Nephron (organoid): Measurements from ENCODE around the gene LPGAT1.

Source experiments
- H3K27ac Mint-ChIP-seq, 3 experiments: 2 replicates each; pipeline ENCODE4 v1.8.0; 2020; ENCODE audit warnings: mixed read lengths in 3 of 3, mild to moderate bottlenecking in 2 of 3, moderate library complexity in 1 of 3
- H3K27me3 Mint-ChIP-seq: 2 replicates; pipeline ENCODE4 v1.8.0; 2021; ENCODE audit warnings: low read depth, mild to moderate bottlenecking, moderate library complexity, mixed read lengths
- H3K36me3 Mint-ChIP-seq: 2 replicates; pipeline ENCODE4 v1.8.0; 2020; ENCODE audit warnings: low read depth, mixed read lengths
- H3K4me1 Mint-ChIP-seq: 2 replicates; pipeline ENCODE4 v1.8.0; 2020; ENCODE audit warnings: mixed read lengths
- H3K4me3 Mint-ChIP-seq, 3 experiments: 2 replicates each; pipeline ENCODE4 v1.8.0; 2020; ENCODE audit warnings: mild to moderate bottlenecking in 3 of 3, mixed read lengths in 3 of 3, moderate library complexity in 2 of 3
- H3K9me3 Mint-ChIP-seq: 2 replicates; pipeline ENCODE4 v1.8.0; 2020; ENCODE audit warnings: mixed read lengths
- CTCF ChIP-seq, 3 experiments: fragments of 200-600 bp; sonication (generic); IDR thresholded peaks; one replicate each; pipeline ENCODE4 v1.5.0; 2021; ENCODE audit warnings: antibody characterized with exemption in 3 of 3; ENCODE audit not compliant: unreplicated experiment in 3 of 3

Gene LPGAT1

GRCh38 chr1:211742272-211742671 lies 88.3 kb downstream of the LPGAT1 start:
- no peak for TF ChIP-seq CTCF (IDR thresholded peaks at IDR 0.05; ENCODE audit: unreplicated experiment in 3 of 3)
- Mint-ChIP-seq H3K4me1 (peaks cover 46% of the 10 kb centered on the region), H3K4me3 (no peak overlapping the region), H3K27ac (peak overlapping the region in 1 of 3 experiments; percentile 49), H3K27me3 (no peaks in the 10 kb centered on the region), H3K9me3 (no peaks in the 10 kb centered on the region), H3K36me3 (peaks cover 4% of the 10 kb centered on the region)

- Mint-ChIP-seq H3K36me3 (no peaks in the 10 kb centered on the region), H3K4me3 (no peak overlapping the region), H3K9me3 (no peaks in the 10 kb centered on the region), H3K27ac (no peak overlapping the region), H3K4me1 (peaks cover 47% of the 10 kb centered on the region), H3K27me3 (no peaks in the 10 kb centered on the region)
- no peak for TF ChIP-seq CTCF (IDR thresholded peaks at IDR 0.05; ENCODE audit: unreplicated experiment in 3 of 3)
These were observed 88.8 kb downstream of the LPGAT1 start for GRCh38 chr1:211741788-211742187.

- H3K4me3 Mint-ChIP-seq = no peak overlapping the region
These were observed 89.4 kb downstream of the LPGAT1 start for GRCh38 chr1:211741116-211741515.

GRCh38 chr1:211739671-211740411 lies 90.7 kb downstream of the LPGAT1 start:
- H3K36me3 Mint-ChIP-seq = no peaks in the 10 kb centered on the region
- no peak for TF ChIP-seq CTCF (IDR thresholded peaks at IDR 0.05; ENCODE audit: unreplicated experiment in 3 of 3)
- H3K27me3 Mint-ChIP-seq = no peaks in the 10 kb centered on the region
- no peaks in the 10 kb centered on the region for H3K9me3 Mint-ChIP-seq
- H3K4me3 Mint-ChIP-seq = no peak overlapping the region
- H3K27ac Mint-ChIP-seq = peak overlapping the region in 1 of 3 experiments; percentile 65
- peaks cover 55% of the 10 kb centered on the region for H3K4me1 Mint-ChIP-seq

More at GRCh38 chr1:211741116-211741515, 89.4 kb downstream of the LPGAT1 start:
- no peaks in the 10 kb centered on the region for H3K36me3 Mint-ChIP-seq
- H3K27ac Mint-ChIP-seq = no peak overlapping the region
- H3K27me3 Mint-ChIP-seq = no peaks in the 10 kb centered on the region
- peaks cover 47% of the 10 kb centered on the region for H3K4me1 Mint-ChIP-seq
- no peaks in the 10 kb centered on the region for H3K9me3 Mint-ChIP-seq
- TF ChIP-seq CTCF (IDR thresholded peaks at IDR 0.05; ENCODE audit: unreplicated experiment in 3 of 3) = no peak

GRCh38 chr1:211738691-211739301 lies 91.8 kb downstream of the LPGAT1 start:
- Mint-ChIP-seq H3K36me3 (no peaks in the 10 kb centered on the region), H3K4me3 (no peak overlapping the region), H3K4me1 (peaks cover 60% of the 10 kb centered on the region), H3K27ac (peak overlapping the region; percentile 41 to 65 (median 53)), H3K9me3 (no peaks in the 10 kb centered on the region), H3K27me3 (no peaks in the 10 kb centered on the region)
- no peak for TF ChIP-seq CTCF (IDR thresholded peaks at IDR 0.05; ENCODE audit: unreplicated experiment in 3 of 3)
